SK-N-MC (cell line): ENCODE data around the gene PAPPA2.

Experiments
- EZH2 ChIP-seq: fragments of 200-600 bp; sonication (generic); IDR thresholded peaks from one replicate; pipeline ENCODE4 v1.6.1; 2017; ENCODE audit warnings: antibody characterized with exemption
- FOXP2 ChIP-seq: optimal IDR thresholded peaks from 2 replicates; pipeline ENCODE3; 2011; ENCODE audit warnings: mild to moderate bottlenecking, moderate library complexity; ENCODE audit not compliant: insufficient read depth; ENCODE audit errors: extremely low read length, control extremely low read depth
- POLR2AphosphoS5 ChIP-seq: IDR thresholded peaks from 2 replicates; pipeline ENCODE4 v1.6.1; 2012; ENCODE audit warnings: mild to moderate bottlenecking, low read depth, low read length, borderline replicate concordance

DNA sequence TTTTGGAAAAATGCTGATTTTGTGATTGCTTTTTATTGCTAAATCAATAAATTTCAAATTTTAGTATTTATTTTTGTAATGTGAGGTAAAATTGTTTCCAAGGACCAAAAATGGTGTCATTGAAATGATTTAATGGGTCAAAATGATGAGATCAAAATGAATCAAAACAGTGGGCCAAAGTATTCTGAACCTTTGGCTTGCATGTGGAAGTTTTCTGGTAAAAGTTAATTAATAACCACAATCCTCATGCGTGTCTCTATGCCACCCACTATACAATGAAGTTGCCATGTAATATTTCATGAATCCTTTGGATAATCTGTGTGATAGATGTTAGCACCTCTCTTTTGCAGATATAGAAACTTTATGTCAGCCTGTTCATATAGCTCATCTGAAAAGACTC, 83.8 kb downstream of the PAPPA2 start:
- no peak for TF ChIP-seq EZH2
- no peak for TF ChIP-seq POLR2AphosphoS5
- no peak for TF ChIP-seq FOXP2
